C4-2B (cell line): ENCODE data around the gene FGD1.

Source experiments
- H3K27ac ChIP-seq: fragments of 450-650 bp; 2 replicates; pipeline ENCODE4 v1.5.1; 2017
- ZFX ChIP-seq: fragments of 450-650 bp; IDR thresholded peaks from 2 replicates; pipeline ENCODE4 v1.6.1; 2017
- TF ChIP-seq, protein P1 (sequence below): fragments of 450-650 bp; conservative IDR thresholded peaks from 2 replicates; pipeline ENCODE4 v1.5.1; 2017; ENCODE audit warnings: mild to moderate bottlenecking

FGD1 gene

DNA sequence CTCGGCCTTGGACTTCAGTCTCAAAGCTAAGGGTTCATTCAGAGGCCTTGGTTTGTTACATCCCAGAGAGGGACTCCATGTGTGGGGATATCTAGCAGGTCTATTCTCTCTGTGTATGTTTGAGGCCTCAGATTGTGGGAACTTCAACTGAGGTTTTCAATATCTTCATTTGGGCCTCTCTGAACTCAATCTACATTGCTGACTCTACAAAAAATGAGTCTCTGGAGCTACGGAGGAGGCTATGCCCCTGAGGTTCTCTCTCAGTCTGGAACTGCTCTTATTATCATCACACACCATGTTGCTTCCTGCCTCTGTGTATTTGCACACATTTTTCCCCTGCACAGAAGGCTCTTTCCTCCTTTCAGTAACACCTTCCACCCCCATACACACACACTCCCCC, 60.9 kb downstream of the FGD1 start:
- no peak overlapping the region for H3K27ac ChIP-seq
- no peak for TF ChIP-seq ZFX
- TF ChIP-seq, protein P1, sequence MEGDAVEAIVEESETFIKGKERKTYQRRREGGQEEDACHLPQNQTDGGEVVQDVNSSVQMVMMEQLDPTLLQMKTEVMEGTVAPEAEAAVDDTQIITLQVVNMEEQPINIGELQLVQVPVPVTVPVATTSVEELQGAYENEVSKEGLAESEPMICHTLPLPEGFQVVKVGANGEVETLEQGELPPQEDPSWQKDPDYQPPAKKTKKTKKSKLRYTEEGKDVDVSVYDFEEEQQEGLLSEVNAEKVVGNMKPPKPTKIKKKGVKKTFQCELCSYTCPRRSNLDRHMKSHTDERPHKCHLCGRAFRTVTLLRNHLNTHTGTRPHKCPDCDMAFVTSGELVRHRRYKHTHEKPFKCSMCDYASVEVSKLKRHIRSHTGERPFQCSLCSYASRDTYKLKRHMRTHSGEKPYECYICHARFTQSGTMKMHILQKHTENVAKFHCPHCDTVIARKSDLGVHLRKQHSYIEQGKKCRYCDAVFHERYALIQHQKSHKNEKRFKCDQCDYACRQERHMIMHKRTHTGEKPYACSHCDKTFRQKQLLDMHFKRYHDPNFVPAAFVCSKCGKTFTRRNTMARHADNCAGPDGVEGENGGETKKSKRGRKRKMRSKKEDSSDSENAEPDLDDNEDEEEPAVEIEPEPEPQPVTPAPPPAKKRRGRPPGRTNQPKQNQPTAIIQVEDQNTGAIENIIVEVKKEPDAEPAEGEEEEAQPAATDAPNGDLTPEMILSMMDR: no peak

DNA sequence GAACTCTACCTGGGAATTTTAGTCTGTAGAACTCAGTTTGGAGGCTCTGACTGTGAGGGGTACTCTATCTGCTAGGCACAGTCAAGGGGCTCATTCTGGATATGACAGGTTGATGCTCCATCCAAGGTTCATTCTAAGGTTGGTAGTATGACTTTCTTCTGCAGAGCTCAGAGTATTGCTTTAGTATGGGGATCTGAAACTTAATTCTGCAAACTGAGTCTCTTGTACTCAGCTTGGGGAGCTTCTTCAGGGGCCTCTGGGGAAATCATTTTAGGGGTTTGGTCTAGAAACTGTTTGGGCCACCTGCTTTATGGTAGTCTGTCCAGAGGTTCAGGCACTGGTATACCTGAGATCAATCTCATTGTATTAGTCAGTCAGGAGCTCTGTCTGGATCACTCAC, 65.5 kb downstream of the FGD1 start:
- TF ChIP-seq ZFX: no peak
- TF ChIP-seq, protein P1: no peak
- no peak overlapping the region for H3K27ac ChIP-seq

DNA sequence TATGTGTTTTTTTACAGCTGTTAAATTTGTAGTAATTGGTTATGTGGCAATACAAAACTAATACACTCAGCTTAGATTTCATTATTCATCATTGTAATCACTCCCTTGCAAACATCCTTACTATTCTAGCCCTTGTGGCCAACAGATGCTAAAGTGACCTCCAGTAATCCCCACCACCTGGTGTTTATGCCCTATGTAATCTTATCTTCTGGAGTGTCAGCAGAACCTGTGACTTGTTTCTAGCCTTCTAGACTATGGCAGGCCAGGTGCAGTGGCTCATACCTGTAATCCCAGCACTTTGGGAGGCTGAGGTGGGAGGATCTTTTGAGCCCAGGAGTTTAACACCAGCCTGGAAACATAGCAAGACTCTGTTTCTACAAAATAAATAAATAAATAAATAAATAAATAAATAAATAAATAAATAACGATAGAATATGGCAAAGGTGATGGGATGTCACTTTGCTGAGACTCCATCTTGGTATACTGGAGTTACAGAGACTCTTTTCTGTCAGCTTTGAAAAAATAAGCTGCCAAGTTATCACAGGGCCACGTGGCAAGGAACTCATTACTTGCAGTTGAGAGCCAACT, 68.1 kb downstream of the FGD1 start:
- TF ChIP-seq ZFX: no peak
- TF ChIP-seq, protein P1: no peak
- no peak overlapping the region for H3K27ac ChIP-seq

DNA sequence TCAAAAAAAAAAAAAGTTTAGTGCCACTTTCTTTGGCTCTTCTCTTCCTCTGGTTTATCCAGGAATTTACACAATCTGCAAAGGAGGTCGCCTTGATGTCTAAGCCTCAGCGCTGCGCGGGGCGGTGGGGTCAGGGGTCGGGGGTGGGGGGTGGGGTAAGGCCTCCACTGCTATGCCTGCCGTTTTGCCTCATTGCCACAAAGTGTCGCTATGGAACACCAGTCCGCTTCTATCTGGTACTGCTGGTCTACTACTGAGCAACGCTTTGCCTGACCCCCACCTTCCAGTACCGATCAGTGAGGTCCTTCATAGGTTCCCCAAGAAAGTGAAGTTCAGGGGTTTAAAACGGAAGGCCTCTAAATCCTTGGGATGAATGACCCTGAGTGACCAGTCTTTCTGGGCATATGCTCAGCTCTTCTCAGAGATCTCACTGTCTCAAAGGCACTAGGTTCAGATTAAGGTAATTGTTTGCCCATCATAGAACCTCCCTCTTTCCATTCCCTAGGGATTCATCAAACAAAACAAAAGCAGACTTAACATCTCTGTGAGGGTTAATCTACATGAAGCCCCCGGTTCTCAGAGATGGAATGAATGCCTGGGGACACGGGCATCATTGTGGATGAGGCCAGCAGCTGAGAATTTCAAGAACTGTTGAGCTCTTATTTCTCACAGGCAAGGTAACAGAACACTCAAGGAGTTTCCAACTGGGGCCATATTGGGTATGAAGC, 72.7 kb downstream of the FGD1 start:
- H3K27ac ChIP-seq: no peak overlapping the region
- TF ChIP-seq, protein P1: no peak
- no peak for TF ChIP-seq ZFX

DNA sequence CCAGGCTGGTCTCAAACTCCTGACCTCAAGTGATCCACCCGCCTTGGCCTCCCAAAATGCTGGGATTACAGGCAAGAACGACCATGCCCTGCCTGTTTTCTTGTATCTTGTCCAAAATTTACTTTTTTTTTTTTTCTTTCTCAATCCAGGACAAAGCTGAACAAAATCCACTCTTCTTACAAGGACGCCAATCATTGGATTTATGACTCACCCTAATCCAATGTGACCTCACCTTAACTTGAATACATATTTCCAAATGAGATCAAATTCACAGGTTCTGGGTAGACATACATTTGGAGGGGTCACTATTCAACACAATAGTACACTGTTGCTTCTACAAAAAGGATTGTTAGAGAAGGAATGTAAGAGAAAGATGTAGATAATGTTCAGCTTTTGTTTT, 73.9 kb downstream of the FGD1 start:
- H3K27ac ChIP-seq: no peak overlapping the region
- TF ChIP-seq, protein P1: no peak
- no peak for TF ChIP-seq ZFX

DNA sequence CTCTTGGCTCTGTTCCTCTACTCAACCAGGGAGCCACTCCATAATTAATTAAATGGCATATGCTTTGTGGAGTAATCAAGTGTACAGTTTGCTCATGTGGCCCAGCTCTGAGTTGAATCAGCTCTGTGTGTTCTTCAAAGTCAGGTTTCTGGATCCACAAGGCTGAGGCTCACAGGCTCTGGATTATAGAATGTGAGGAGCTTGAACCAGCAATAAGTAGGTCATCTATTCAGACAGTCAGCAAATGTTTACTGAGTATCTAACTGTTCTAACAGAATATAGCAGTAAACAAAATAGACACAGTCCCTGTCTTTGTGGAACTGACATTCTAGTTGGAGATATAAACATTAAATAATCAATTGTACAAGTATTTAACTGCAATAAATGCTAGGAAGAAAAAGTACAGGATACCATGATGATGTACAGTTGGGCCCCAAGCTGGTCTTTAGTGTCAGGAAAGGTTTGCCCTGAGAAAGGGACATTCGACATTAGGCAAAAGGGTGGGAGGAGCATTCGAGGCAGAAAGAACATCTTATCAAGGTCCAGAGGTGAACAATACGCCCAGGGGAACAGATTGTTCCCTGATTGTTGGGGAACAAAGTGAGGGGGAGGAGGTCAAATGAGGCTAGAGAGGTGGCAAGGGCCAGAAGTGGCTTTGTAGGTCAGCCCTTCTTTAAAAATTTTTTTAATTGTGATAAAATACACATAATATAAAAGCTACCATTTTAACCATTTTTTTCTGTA, 76.3 kb downstream of the FGD1 start:
- no peak overlapping the region for H3K27ac ChIP-seq
- TF ChIP-seq, protein P1: no peak
- no peak for TF ChIP-seq ZFX

DNA sequence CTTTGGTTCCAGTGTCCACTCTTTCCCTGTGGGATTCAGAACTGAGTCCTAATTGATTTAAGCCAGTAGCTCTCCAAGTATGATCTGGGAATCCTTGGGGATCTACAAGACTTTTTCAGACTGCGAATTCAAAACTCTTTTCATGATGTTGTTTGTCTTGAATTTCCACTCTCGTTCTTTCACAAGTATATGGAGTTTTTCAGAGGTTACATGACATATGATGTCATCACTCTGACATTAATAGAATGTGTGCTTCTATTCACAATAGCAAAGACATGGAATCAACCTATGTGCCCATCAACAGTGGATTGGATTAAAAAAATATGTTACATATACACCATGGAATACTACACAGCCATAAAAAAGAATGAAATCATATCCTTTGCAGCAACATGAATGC, 79.1 kb downstream of the FGD1 start:
- H3K27ac ChIP-seq: no peak overlapping the region
- TF ChIP-seq, protein P1: no peak
- no peak for TF ChIP-seq ZFX
